NCI-H128 (cell line): ENCODE data around the gene PRM1.

Experiments
- DNase-seq: peaks from one replicate; lab custom pipeline; 2025; ENCODE audit not compliant: unreplicated experiment; lab: John Stamatoyannopoulos, UW

PRM1 gene

GRCh38 chr16:11273721-11274324 is 7.3 kb downstream of the PRM1 start:
- DNase-seq: no peak

GRCh38 chr16:11272921-11273720 is 8.0 kb downstream of the PRM1 start, which contains the start of gene PRM3:
PRM3 (minus strand) TSS chr16:11273629; CDS start chr16:11273595, 34 bp downstream.
- DNase-seq: no peak

- no peak for DNase-seq
These were observed 8.6 kb downstream of the PRM1 start for GRCh38 chr16:11272484-11272883.

DNA sequence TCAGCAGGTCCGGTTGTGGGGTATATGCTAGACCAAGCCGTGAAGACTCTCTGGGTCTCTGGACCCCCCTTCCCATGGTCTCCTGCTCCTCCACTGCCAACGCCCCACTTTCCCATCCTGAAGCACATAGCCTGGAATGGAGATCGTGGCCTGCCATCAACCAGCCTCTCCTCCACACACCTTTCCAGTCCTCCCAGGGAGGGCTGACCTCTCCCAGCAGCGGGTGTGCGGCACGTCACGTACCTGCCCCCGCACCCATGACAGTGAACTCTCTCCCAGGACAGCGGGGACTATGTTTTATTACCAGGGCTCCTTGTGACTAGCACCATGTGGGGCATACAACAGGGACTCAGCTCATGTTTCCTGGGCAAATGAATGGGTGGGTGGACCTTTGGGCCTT is 9.5 kb downstream of the PRM1 start:
- DNase-seq: no peak

GRCh38 chr16:11270602-11271162 is 10.4 kb downstream of the PRM1 start:
- no peak for DNase-seq

DNA sequence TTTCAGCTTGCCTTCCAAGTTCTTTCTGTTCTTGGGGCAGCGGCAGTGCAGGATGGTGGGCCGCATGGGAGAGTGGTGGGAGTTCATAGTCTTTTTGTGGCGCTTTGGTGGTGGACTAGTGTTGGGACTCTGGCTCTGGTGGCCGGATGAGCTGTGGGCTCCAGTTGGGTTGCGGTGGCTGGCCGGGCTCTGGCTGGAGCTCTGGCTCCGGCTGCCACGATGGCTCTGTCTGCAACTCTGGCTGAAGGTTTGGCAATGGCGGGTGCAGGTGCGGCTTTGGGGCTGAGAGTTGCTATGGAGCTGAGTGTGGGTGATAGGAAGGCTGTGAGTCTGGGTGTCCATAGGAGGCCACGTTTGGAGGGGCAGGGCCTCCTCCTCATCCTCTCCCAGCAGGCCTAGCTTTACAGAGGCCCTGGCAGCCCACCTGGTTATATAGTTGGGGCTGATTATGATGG is 12.2 kb downstream of the PRM1 start, which contains the start of gene TNP2:
TNP2 (minus strand) TSS at position 405 of the 455 bp plus-strand sequence; CDS start at position 342, 63 bp downstream.
- DNase-seq: no peak

DNA sequence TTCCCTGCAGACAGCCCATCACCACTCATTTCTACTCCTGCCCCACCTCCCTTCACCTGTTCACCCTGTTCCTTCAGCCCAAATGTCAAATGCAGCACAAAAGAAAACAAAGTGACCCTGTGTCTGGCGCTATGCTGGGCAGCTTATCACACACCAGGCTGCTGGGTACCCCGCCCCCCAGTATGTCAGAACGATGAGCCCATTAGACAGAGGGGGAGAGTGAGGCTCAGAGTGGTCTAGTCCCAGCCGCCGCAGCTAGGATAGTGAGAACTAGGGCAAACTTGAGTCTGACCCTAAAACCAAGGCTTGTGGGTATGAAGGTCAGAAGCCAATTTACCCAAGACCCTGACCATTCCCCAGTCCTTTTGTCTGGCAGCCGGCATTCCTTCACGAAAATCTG is 16.0 kb downstream of the PRM1 start:
- no peak for DNase-seq

DNA sequence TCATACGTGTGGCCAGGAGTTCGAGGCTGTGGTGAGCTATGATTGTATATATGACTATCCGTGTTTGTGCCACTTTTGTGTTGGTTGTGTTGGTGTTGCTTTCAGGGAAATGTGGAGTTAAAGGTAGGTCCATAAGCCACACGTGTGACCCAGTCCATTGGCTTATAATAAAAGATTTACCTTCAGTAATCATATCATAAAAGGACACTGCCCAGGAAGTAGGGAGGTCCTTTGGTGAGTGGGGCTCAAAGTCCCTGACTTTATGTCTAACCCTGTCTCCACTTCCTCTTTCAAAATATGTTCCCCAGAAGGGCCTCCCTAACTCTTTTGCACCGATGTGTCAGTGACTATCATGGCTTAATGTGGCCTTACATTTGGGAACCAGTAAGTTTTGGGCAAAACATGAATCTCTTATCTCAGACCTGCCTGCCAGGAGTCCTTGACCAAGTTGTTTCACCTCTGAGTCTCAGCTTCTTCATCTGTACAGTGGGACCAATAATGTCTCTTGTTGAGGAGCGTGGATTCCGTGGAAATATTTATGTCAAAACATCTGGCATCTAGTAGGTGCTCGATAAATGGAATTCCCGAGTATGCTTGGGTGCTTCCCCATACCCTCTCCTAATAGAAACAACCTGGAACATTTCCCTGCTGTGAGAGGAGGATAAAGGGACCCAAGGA is 16.8 kb downstream of the PRM1 start:
- DNase-seq: no peak

DNA sequence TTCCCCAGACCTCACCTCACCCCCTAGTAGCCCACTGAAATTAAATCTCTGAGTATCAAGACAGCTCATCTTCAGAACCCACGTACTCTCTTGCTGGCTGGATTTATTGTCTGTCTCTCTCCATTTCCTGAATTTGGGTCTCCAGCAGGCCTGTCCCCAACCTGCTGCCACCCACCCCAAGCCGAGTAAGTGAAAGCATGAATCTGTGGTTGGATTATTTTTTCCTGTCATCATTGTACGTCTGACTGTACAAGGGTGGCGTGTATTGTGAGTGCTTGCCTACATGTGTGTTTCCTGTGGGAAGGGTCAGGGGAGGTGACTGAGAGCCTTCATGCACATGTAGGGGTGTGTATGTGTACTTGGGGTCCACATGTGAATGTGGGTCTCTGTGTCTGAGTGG is 17.4 kb downstream of the PRM1 start:
- DNase-seq: no peak

GRCh38 chr16:11262915-11263314 is 18.2 kb downstream of the PRM1 start:
- DNase-seq: no peak

DNA sequence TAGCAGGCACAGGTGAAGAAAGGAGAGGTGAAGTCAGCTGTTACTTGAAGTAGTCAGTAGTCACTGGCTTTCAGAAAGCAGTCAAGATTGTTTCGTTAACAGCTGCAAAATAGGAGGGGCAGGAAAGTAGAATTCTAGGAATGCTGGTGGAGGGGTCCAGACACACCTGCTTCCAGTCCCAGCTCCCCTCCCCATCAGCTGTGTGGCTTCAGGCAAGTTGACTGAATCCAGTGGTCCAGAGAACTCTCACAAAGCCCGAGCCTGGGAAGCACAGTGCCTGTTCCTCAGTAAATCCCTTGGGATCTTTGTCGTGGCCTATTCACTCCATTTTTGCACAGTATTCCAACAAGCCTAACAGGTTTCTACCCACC is 20.5 kb downstream of the PRM1 start:
- DNase-seq: no peak

DNA sequence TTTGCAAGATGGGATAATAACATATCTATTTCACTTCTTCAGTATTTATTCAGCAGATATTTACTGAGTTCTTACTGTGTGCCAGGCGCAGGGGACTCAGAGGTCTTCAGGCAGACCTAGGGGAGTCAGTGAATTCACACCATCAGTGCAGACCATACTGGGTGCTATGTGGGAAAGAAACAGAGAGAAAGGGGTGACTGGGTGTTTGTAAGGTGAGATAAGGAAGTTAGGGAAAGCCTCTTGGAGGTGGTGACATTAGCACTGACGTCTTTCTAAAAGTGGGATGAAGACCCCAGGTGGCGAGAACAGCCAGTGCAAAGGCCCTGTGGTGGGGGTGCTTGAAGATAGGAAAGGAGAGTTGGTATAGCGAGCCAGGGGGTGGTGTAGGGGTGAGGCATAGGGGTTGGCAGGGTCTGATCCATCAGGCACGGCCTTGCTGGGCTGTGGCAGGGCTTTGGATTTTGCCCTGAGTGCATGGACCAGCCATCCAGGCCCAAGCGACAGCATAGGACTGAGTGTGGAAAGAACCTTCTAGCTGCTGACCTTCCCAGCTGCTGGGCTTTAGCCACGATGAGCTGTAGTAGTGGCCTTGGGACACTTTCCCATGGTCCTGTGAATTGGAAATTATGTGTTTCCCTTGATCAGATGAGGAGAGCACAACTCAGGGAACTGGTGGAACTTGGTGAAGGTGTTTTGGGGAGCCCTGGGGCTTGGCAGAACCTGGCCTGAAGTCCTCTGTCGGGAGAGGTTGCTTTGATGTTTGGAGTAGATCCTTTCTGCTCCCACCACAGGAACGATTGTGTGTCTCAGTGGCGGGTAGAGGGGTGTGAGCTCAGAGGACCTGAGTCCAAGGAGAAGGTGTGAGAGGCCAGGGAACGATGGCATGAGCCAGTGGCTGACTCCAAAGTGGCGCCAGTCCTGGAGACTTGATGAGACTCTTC is 21.2 kb downstream of the PRM1 start:
- no peak for DNase-seq

DNA sequence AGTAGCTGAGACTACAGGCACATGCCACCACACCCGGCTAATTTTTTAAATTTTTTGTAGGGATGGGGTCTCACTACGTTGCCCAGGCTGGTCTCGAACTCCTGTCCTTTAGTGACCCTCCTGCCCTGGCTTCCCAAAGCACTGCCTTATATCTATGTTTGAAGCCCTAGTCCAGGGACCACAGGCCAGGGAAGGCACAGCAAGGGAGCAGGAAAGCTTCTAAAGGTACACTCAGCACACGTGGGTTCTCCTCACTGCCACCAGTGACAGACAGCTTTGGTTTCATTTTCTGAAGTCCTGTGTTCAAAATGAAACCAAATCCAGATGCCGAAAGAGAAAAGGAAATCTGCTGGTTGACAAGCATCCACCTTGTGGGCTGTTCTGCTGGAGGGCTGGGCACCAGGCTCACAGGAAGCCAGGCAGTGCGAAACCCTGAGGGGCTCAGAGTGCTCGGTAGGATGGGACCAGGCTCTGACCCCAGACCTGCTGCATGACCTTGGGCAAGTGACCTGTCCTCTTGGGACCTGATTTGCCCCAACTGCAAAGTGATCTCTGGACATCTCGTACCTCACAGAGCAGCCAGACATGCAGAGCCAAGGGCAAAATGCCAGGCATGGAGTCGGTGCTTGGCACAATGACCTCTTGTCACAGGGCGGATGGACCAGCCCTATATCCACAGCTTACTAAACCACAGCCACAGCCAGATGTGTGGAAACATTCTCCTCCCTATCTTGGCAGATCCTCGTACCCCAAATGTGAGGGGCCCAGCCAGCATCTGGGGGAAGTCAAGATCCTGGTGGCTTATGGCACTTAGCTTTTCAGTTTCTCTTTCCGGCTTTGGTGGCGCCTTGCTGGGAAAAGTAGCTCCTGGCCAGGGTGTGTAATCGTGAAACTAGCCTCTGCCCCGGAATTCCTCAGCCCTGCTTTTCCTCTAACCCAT is 22.3 kb downstream of the PRM1 start:
- DNase-seq: no peak

GRCh38 chr16:11257131-11257938 is 23.8 kb downstream of the PRM1 start:
- DNase-seq: peak; percentile 13

DNA sequence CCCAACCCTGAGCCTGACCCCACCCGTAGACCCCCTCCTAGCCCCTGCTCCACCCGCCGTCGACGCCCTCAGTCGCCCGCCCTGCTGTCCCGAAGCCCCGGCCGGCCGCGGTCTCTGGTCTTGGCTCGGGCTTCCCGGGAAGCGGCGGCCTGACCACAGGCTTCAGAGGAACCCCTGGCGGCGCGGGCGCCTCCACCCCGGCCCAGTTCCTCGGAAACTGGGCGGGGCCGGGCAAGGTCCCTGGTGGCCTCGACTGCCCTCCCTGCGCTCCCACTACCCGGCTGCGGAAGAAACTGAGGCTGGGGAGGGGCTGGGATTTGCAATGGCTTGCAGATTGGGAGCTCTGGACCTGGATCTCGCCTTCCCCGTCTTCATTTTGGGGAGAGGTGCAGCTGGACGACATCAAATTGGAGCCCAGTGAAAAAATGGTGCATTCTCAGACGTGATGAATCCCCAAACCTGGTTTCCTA is 24.4 kb downstream of the PRM1 start:
- DNase-seq: no peak

DNA sequence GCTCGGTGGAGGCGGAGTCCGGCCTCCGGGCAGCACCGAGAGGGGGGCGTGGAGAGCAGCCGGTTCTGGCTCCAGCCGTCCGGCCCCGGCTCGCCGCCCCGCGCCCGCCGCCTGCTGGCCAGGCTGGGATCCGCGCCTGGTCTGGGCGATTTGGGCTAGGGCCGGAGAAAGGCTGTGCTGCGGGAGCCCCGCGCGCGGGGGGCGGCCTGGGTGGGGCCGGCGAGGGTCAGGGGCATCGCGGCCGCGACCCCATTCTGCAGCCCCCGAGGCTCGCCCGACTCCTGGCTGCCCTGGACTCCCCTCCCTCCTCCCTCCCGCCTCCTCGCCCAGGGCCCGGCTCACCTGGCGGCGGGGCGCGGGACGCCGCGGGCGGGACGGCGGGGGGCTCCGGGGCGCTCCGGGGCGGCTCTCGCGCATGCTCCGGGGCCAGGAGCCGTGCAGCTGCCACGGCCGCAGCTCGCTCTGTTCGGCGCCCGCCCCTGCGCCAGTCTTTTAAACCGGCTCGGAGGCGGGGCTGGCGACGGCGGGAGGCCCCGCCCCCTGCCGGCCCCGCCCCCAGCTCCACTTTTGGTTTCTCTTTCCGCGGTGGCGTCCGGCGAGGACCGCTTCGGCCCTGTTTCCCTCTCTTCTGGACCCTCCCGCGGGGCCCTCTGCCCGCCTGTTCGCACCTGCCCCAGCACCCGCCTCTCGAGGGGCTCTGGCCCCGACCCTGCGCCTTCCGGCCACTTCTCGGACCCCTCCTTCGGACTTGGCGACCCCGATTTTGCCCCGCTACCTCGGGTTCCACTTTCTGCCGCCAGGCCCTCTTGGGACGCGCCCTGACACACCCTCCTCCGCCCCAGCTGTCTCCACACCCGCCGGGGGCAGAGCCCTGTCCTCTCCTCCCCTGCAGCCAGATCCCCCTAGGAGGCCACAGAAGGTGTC is 25.1 kb downstream of the PRM1 start, which contains the start of gene SOCS1:
SOCS1 (minus strand) TSS at position 468 of the 924 bp plus-strand sequence. CDS start 726 bp downstream, outside the sequence.
- DNase-seq: peak; percentile 53
